Transverse colon (tissue), 4 donors: Measurements from ENCODE around the gene MEX3A. TPM values are rescaled to one million over a fixed set of nuclear protein-coding genes. Genes with fewer than 3 reads are reported as not detected.

Experiments
- DNase-seq: peaks from one replicate; pipeline ENCODE4 v3.0.0-alpha.2; 2019
- H3K27ac ChIP-seq, 4 donors: fragments of 200-600 bp; sonication (generic); 2 replicates each; pipeline ENCODE4 v1.5.1; 2016 to 2018; ENCODE audit warnings: inconsistent platforms in 4 of 4
- H3K27me3 ChIP-seq: fragments of 200-600 bp; sonication (generic); 2 replicates; pipeline ENCODE4 v1.5.1; 2017; ENCODE audit warnings: inconsistent platforms
- H3K36me3 ChIP-seq, 4 donors: fragments of 200-600 bp; sonication (generic); 2 replicates each; pipeline ENCODE4 v1.5.1; 2017 to 2019; ENCODE audit warnings: inconsistent platforms in 4 of 4
- H3K4me1 ChIP-seq, 4 donors: fragments of 200-600 bp; sonication (generic); 2 replicates each; pipeline ENCODE4 v1.5.1; 2017 to 2020; ENCODE audit warnings: inconsistent platforms in 4 of 4
- H3K4me3 ChIP-seq, 4 donors: fragments of 200-600 bp; sonication (generic); 1 replicate in 1 of 4; 2 replicates in 3 of 4; pipeline versions ENCODE4 v1.5.1 to v1.6.1; 2017 to 2019; ENCODE audit warnings: inconsistent platforms in 4 of 4
- H3K9me3 ChIP-seq, 2 donors: fragments of 200-600 bp; sonication (generic); 2 replicates each; pipeline ENCODE4 v1.5.1; 2017 to 2019; ENCODE audit warnings: inconsistent platforms in 2 of 2
- EP300 ChIP-seq: sonication (generic); formaldehyde crosslinking; IDR thresholded peaks from one replicate; pipeline ENCODE4 v1.6.1; 2017; ENCODE audit warnings: antibody characterized with exemption, low read depth
- POLR2A ChIP-seq: fragments of 450-650 bp; IDR thresholded peaks from one replicate; pipeline ENCODE4 v1.6.1; 2016; ENCODE audit warnings: antibody characterized with exemption, mild to moderate bottlenecking, moderate library complexity
- POLR2AphosphoS5 ChIP-seq, 3 donors: sonication (generic); formaldehyde crosslinking; IDR thresholded peaks; one replicate each; pipeline ENCODE4 v1.6.1; 2016; ENCODE audit warnings: antibody characterized with exemption in 3 of 3
- WGBS, 2 donors: methylation state at CpG; one replicate each; pipeline ENCODE4 v1.1.5; 2018; ENCODE audit warnings: low coverage in 1 of 2; 5-methylcytosine and 5-hydroxymethylcytosine counted together
- in situ Hi-C, 4 donors: fragments of 200-750 bp; cut with MboI; loops; one replicate each; pipeline versions ENCODE4 v1.15.0 to v1.15.1; 2017; ENCODE audit warnings: low sequenced_read_pairs in 3 of 4, low pct_ligation_motif_present in 1 of 4, low pct_unique_long_range_greater_than_20kb in 1 of 4
- intact Hi-C: fragments of 100-400 bp; cut with DNase I; formaldehyde crosslinking; loops from one replicate; pipeline ENCODE4 v1.15.1; 2023; ENCODE audit warnings: low total_unique reads
- total RNA-seq, 4 donors: library from RNA; depleted of rRNA; stranded (reverse); fragments of >200 nt; gene quantifications; one replicate each; pipeline ENCODE4 v1.1.0, GENCODE V29; 2016
- TF ChIP-seq, protein P1 (sequence below), 5 experiments: fragments of 200-600 bp in 3 of 5; fragments of 450-650 bp in 2 of 5; sonication (generic) in 3 of 5; IDR thresholded peaks; 1 replicate in 2 of 5; 2 replicates in 3 of 5; pipeline ENCODE4 v1.5.1; 2016 to 2017; ENCODE audit warnings: antibody characterized with exemption in 5 of 5, inconsistent platforms in 3 of 5, mild to moderate bottlenecking in 2 of 5, moderate library complexity in 1 of 5

The MEX3A gene
- total RNA-seq, 4 donors from 2014 or later, result 0.14 to 0.60 (median 0.48) TPM; not detected in 1

DNA sequence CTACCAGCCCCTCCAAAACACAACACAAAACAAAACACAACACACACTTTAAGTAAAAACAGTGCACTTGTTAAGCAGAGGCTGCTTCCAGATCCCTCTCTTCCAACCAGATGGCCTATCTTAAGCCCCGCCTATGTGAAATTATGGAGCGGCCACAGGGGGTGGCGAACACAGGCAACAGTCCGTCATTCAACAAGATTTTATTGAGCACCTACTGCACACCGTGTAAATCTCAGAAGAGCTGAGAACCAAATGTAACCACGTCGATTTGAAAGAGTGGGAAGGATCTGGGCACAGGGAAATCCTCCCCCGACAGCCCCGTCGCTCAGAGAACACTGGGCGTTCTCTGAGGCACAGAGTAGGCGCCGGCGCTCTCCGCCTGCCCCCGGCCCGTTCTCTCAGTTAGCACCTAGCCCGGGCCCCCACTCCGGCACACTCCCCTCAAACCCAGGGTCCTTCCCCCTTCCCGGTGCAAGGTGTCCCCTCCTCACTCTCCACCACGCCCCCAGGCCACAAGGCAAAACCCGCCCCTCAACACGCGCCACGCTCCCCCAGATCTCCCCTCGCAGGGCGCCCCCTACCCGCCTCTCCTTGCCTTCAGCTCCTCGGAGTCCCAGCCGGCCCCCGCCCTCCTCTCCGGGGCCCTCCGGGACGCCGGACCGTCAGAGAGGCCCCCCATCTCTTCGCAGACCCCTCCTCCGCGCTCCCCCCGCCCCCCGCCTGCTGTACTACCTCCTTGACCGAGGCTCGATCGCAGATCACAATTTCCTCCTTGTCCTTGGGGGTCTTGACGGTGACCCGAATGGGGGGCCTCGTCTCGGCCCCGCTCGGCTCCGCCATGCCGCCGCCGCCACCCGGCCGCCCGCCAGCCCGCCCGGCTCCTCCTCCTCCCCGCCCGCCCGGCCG is 29.1 kb downstream of the MEX3A start:
- TF ChIP-seq EP300, result no peak
- TF ChIP-seq, protein P1, sequence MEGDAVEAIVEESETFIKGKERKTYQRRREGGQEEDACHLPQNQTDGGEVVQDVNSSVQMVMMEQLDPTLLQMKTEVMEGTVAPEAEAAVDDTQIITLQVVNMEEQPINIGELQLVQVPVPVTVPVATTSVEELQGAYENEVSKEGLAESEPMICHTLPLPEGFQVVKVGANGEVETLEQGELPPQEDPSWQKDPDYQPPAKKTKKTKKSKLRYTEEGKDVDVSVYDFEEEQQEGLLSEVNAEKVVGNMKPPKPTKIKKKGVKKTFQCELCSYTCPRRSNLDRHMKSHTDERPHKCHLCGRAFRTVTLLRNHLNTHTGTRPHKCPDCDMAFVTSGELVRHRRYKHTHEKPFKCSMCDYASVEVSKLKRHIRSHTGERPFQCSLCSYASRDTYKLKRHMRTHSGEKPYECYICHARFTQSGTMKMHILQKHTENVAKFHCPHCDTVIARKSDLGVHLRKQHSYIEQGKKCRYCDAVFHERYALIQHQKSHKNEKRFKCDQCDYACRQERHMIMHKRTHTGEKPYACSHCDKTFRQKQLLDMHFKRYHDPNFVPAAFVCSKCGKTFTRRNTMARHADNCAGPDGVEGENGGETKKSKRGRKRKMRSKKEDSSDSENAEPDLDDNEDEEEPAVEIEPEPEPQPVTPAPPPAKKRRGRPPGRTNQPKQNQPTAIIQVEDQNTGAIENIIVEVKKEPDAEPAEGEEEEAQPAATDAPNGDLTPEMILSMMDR (IDR thresholded peaks at IDR 0.05), result peak in 3 of 5 experiments; percentile 9 to 32 (median 11)
- Histone ChIP-seq H3K27ac (peak overlapping the region; percentile 95 to 98 (median 96)), H3K27me3 (no peaks in the 10 kb centered on the region), H3K4me1 (peaks cover 0 to 16% (median 10%) of the 10 kb centered on the region in 4 donors), H3K36me3 (no peaks in the 10 kb centered on the region), H3K4me3 (peak overlapping the region; percentile 70 to 96 (median 78)), H3K9me3 (no peaks in the 10 kb centered on the region)
- intact Hi-C loops (no loop called here), in situ Hi-C loops (no loop called here)
- DNase-seq, result peak; percentile 68
- 0% methylated on average over 43 of the region's 63 CpGs; no CpG with 5 or more reads in 1 of the 2 donors for WGBS, 2 donors

DNA sequence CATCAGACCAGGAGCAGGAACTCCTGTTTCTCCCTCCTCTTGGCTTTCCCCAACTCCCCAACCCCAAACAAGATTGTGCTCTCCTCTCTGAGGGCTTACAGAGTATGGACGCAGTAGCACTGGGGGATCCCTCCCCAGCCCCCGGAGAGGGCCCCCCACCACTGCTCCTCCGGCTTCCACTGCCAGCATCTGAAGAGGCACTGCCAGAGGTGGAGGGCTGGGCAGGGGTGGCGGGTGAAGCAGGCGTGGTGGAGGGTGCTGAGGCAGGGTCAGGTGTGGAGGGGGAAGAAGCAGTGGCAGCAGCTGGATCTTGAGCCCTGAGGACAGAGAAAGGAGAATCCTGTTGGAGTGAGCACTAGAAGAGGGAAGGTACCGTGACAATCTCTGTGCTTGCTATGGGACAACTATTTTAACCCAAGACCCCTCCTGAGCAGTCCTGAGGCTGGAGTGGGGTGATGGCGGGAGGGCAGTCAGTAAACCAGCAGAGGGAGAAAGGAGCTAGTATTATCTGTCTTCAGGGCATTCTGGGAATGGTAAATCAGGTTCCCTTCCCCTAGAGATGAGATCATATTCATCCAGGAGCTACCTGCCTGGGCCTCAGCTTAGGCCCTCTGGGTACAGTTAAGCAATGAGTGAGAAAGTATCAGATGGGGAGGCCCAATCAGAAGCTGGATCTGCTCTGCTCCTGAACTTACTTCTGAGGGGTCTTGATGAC is 31.1 kb downstream of the MEX3A start:
- DNase-seq, result no peak
- Histone ChIP-seq H3K27ac (no peak overlapping the region), H3K4me1 (peaks cover 0 to 15% (median 10%) of the 10 kb centered on the region in 4 donors), H3K27me3 (no peaks in the 10 kb centered on the region), H3K4me3 (no peak overlapping the region), H3K9me3 (no peaks in the 10 kb centered on the region), H3K36me3 (no peaks in the 10 kb centered on the region)
- no peak for TF ChIP-seq POLR2AphosphoS5 (IDR thresholded peaks at IDR 0.05)
- no peak for TF ChIP-seq EP300
- TF ChIP-seq, protein P1 (IDR thresholded peaks at IDR 0.05), result no peak
- no peak for TF ChIP-seq POLR2A
- in situ Hi-C loops, result no loop called here
- WGBS, 2 donors, result 90% methylated on average over 7 of the region's 7 CpGs; no CpG with 5 or more reads in 1 of the 2 donors
- intact Hi-C loops, result no loop called here

DNA sequence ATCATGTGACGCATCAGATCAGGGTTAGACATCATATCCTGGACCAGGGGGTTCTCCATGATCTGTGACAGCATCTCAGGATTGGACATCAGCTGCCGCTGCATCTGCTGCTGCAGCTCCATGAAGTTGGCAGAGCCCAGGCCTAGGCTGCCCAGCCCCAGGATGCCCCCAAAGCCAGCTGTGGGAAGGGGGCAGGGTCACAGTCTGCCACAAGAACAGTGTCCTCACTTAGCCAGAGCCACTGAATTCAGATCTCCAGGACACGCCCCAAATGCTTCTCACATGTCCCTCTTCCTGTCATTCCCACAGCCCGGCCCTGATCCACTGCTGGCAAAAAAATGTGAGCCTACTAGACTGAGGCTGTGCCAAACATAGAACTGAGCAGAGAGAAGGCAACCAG is 31.9 kb downstream of the MEX3A start:
- TF ChIP-seq, protein P1 (IDR thresholded peaks at IDR 0.05), result no peak
- TF ChIP-seq POLR2AphosphoS5 (IDR thresholded peaks at IDR 0.05), result no peak
- TF ChIP-seq POLR2A, result no peak
- TF ChIP-seq EP300, result no peak
- no peak for DNase-seq
- WGBS, 2 donors, result 60 to 86% methylated on average over 1 to 4 of the region's 4 CpGs
- Histone ChIP-seq H3K4me1 (peaks cover 0 to 7% (median 3%) of the 10 kb centered on the region in 4 donors), H3K27me3 (no peaks in the 10 kb centered on the region), H3K36me3 (no peaks in the 10 kb centered on the region), H3K4me3 (no peak overlapping the region), H3K9me3 (no peaks in the 10 kb centered on the region), H3K27ac (no peak overlapping the region)
- in situ Hi-C loops, result no loop called here
- intact Hi-C loops, result no loop called here

DNA sequence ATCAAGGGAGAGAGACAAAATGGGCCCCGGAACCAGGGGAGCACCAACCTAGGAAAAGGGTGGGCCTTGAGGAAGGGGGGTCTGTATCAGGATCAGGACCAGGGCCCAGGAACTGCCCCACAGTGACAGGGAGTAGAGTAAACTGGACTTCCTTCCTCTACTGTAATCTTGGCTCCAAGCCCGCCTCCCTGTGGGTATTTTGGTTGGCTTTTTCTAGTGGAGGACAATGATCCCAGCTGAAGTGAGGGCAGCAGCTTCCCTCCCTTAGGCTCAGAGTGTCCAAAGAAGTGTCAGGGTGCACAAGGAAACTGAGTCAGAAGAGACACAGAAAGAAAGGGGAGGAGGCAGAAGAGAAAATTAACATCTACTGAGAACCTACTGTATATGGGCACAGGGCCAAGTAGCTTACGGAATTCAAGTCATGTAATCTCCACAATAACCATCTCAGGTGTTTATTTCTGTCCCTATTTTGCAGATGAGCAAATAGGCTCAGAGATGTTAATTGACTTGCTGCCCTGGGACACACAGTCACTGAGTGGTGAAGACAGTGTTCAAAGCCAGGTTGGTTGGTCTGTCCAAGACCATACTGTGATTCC is 33.5 kb downstream of the MEX3A start:
- in situ Hi-C loops (no loop called here), intact Hi-C loops (no loop called here)
- Histone ChIP-seq H3K36me3 (no peaks in the 10 kb centered on the region), H3K4me1 (peaks cover 0 to 5% (median 0%) of the 10 kb centered on the region in 4 donors), H3K9me3 (no peaks in the 10 kb centered on the region), H3K4me3 (no peak overlapping the region), H3K27ac (no peak overlapping the region), H3K27me3 (no peaks in the 10 kb centered on the region)
- no peak for TF ChIP-seq POLR2AphosphoS5 (IDR thresholded peaks at IDR 0.05)
- no peak for DNase-seq
- WGBS, 2 donors, result 50 to 83% methylated on average over 1 to 3 of the region's 3 CpGs
